HCT116 (cell line): ENCODE measurements around the gene NHSL2. TPM values are rescaled to one million over a fixed set of nuclear protein-coding genes. Genes with fewer than 3 reads are reported as not detected.

ENCODE experiments used
- ATAC-seq: fragments of 200-7000 bp; cut with Tn5 transposase; 2 replicates; pipeline ENCODE4 v1.9.1; 2020; ENCODE audit warnings: mild to moderate bottlenecking, moderate library complexity
- BruUV-seq: library from RNA; stranded (reverse); fragments of 400-500 nt; replicated peaks from 2 replicates; lab custom pipeline; 2021; lab: Mats Ljungman, UMichigan
- CTCF ChIA-PET: fragments of 300-600 bp; sonication (Branson Sonifier 250); formaldehyde crosslinking; loops from one replicate; lab custom pipeline; 2021; ENCODE audit warnings: antibody characterized with exemption; lab: Charles Lee
- POLR2A ChIA-PET: fragments of 300-600, 350-600 bp; sonication (Branson Sonifier 250); formaldehyde crosslinking; loops from one replicate; lab custom pipeline; 2021; ENCODE audit warnings: antibody characterized with exemption; lab: Charles Lee
- RAD21 ChIA-PET, 2 experiments: fragments of 300-600 bp; sonication (Branson Sonifier 250); formaldehyde crosslinking; loops; one replicate each; lab custom pipeline; 2023; ENCODE audit warnings: low total read pairs in 2 of 2; ENCODE audit not compliant: uncharacterized antibody in 2 of 2, unreplicated experiment in 2 of 2, low non-redundant PET in 1 of 2; lab: Charles Lee
- DNase-seq: peaks from one replicate; pipeline ENCODE4 v3.0.0-alpha.2; 2010; ENCODE audit warnings: low read depth, low spot score
- H2AFZ ChIP-seq: fragments of 200-600 bp; shearing (Covaris generic), sonication (generic); 2 replicates; pipeline ENCODE4 v1.6.1; 2017; ENCODE audit warnings: low read depth, mixed run types, mixed read lengths, antibody characterized with exemption, low read length; ENCODE audit not compliant: poor library complexity, severe bottlenecking
- H3K27ac ChIP-seq: 2 replicates; pipeline ENCODE4 v1.5.1; 2012; ENCODE audit warnings: low read depth, low read length
- H3K27me3 ChIP-seq: fragments of 200-600 bp; sonication (generic); 2 replicates; pipeline ENCODE4 v1.6.1; 2016; ENCODE audit warnings: mixed run types, low read length, mixed read lengths; ENCODE audit not compliant: insufficient read depth
- H3K36me3 ChIP-seq, 2 experiments: fragments of 200-500 bp in 1 of 2; fragments of 200-600 bp in 1 of 2; sonication (Bioruptor generic) in 1 of 2; sonication (generic) in 1 of 2; 2 replicates each; pipeline versions ENCODE4 v1.5.1 to v1.6.1; 2014 to 2016; ENCODE audit warnings: low read length in 2 of 2, inconsistent platforms in 1 of 2, mixed read lengths in 1 of 2, mixed run types in 1 of 2; ENCODE audit not compliant: insufficient read depth in 2 of 2, control insufficient read depth in 1 of 2
- H3K4me1 ChIP-seq, 2 experiments: fragments of 200-600 bp in 1 of 2; sonication (generic) in 1 of 2; 2 replicates each; pipeline versions ENCODE4 v1.5.1 to v1.6.1; 2012 to 2017; ENCODE audit warnings: low read length in 2 of 2, inconsistent platforms in 1 of 2, mild to moderate bottlenecking in 1 of 2, mixed read lengths in 1 of 2, mixed run types in 1 of 2, moderate library complexity in 1 of 2; ENCODE audit not compliant: insufficient read depth in 2 of 2, control insufficient read depth in 1 of 2
- H3K4me2 ChIP-seq: fragments of 200-600 bp; sonication (generic); 2 replicates; pipeline ENCODE4 v1.6.1; 2017; ENCODE audit warnings: mixed run types, low read length, mixed read lengths
- H3K4me3 ChIP-seq, 2 experiments: fragments of 200-600 bp in 1 of 2; sonication (generic) in 1 of 2; replicated peaks in 1 of 2; 2 replicates each; pipeline ENCODE4 v1.5.1; 2011 to 2016; ENCODE audit warnings: low read length in 2 of 2, control low read depth in 1 of 2, low read depth in 1 of 2, mild to moderate bottlenecking in 1 of 2, mixed read lengths in 1 of 2, mixed run types in 1 of 2
- H3K79me2 ChIP-seq: fragments of 200-600 bp; sonication (generic); 2 replicates; pipeline ENCODE4 v1.6.1; 2017; ENCODE audit warnings: mild to moderate bottlenecking, mixed run types, low read length, moderate library complexity, mixed read lengths; ENCODE audit not compliant: insufficient read depth
- H3K9ac ChIP-seq: fragments of 200-600 bp; sonication (generic); 2 replicates; pipeline ENCODE4 v1.6.1; 2016; ENCODE audit warnings: low read length, mixed read lengths
- H3K9me2 ChIP-seq: fragments of 200-600 bp; sonication (generic), shearing (Covaris generic); 2 replicates; pipeline ENCODE4 v1.6.1; 2017; ENCODE audit warnings: mixed run types, mild to moderate bottlenecking, moderate library complexity; ENCODE audit not compliant: insufficient read depth
- H3K9me3 ChIP-seq, 2 experiments: fragments of 200-500 bp in 1 of 2; fragments of 200-600 bp in 1 of 2; sonication (Bioruptor generic) in 1 of 2; sonication (generic) in 1 of 2; 2 replicates each; pipeline ENCODE4 v1.6.1; 2014 to 2017; ENCODE audit warnings: low read length in 2 of 2, mixed read lengths in 2 of 2, inconsistent platforms in 1 of 2, low read depth in 1 of 2, mild to moderate bottlenecking in 1 of 2, mixed run types in 1 of 2, moderate library complexity in 1 of 2; ENCODE audit not compliant: control insufficient read depth in 1 of 2, insufficient read depth in 1 of 2
- H4K20me1 ChIP-seq: fragments of 200-600 bp; sonication (generic), shearing (Covaris generic); 2 replicates; pipeline ENCODE4 v1.6.1; 2017; ENCODE audit warnings: mixed run types, mild to moderate bottlenecking, moderate library complexity; ENCODE audit not compliant: insufficient read depth
- CEBPB ChIP-seq: IDR thresholded peaks from 2 replicates; pipeline ENCODE4 v1.6.1; 2012; ENCODE audit warnings: low read depth
- EGR1 ChIP-seq: IDR thresholded peaks from 2 replicates; pipeline ENCODE4 v1.6.1; 2012; ENCODE audit warnings: low read depth
- FOSL1 ChIP-seq: IDR thresholded peaks from 2 replicates; pipeline ENCODE4 v1.6.1; 2012; ENCODE audit warnings: low read depth
- JUND ChIP-seq: IDR thresholded peaks from 2 replicates; pipeline ENCODE4 v1.6.1; 2012
- POLR2A ChIP-seq: IDR thresholded peaks from 2 replicates; pipeline ENCODE4 v1.7.0; 2011; ENCODE audit warnings: borderline replicate concordance; ENCODE audit not compliant: insufficient read depth, insufficient read length; ENCODE audit errors: extremely low read depth
- SRF ChIP-seq: IDR thresholded peaks from 2 replicates; pipeline ENCODE4 v1.6.1; 2012; ENCODE audit warnings: low read depth
- YY1 ChIP-seq: IDR thresholded peaks from 2 replicates; pipeline ENCODE4 v1.6.1; 2011; ENCODE audit warnings: low read length, low read depth, moderate library complexity, mild to moderate bottlenecking; ENCODE audit not compliant: insufficient replicate concordance; ENCODE audit errors: extremely low read depth
- ZFX ChIP-seq: fragments of 450-650 bp; IDR thresholded peaks from 2 replicates; pipeline ENCODE4 v1.6.1; 2017
- intact Hi-C: fragments of 100-400 bp; cut with micrococcal nuclease; formaldehyde crosslinking; loops from 2 replicates; pipeline ENCODE4 v1.10.0; 2022
- total RNA-seq: library from RNA; stranded (reverse); gene quantifications from one replicate; pipeline ENCODE4 v1.2.1, GENCODE V29; 2021; ENCODE audit not compliant: unreplicated experiment
- TF ChIP-seq, protein P1 (sequence below): IDR thresholded peaks from 2 replicates; pipeline ENCODE4 v1.6.1; 2012
- TF ChIP-seq, protein P2 (sequence below): IDR thresholded peaks from 2 replicates; pipeline ENCODE4 v1.6.1; 2012
- TF ChIP-seq, protein P3 (sequence below), 3 experiments: fragments of 200-600 bp in 1 of 3; sonication (generic) in 1 of 3; IDR thresholded peaks in 2 of 3; conservative IDR thresholded peaks in 1 of 3; 2 replicates each; pipeline ENCODE4 v1.5.1; 2012 to 2017; ENCODE audit warnings: low read depth in 2 of 3, low read length in 2 of 3, antibody characterized with exemption in 1 of 3, borderline replicate concordance in 1 of 3, control low read depth in 1 of 3, mild to moderate bottlenecking in 1 of 3, mixed read lengths in 1 of 3, mixed run types in 1 of 3, moderate library complexity in 1 of 3; ENCODE audit not compliant: insufficient read depth in 1 of 3
- TF ChIP-seq, protein P4 (sequence below): IDR thresholded peaks from 2 replicates; pipeline ENCODE4 v1.6.1; 2012; ENCODE audit warnings: low read depth

The NHSL2 gene
- total RNA-seq, 1 experiment from 2014 or later, result 0.22 TPM

DNA sequence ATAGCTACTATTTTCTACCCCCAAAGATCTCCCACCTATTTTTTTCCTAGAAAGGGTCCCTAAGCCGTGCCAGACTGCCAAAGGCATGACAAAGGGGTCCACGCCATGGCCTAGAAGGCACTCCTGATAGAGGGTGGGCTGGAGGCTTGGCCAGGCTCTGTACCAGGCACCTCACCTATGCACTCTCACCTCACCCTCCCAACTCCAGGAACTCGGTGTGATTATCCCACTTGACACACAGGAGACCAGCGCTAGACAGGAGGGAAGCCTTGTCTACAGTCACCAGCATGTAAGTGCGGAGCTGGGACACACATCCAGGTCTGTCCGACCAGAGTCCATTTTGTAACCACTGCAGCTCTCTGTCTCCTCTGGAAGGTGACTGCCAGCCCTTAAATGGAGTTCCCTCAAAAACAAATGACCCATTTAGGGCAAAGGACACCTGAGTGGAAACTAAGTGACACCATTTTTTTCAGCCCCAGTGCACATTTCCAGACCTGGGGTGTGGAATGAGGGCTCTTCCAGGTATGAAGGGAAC, 114.7 kb downstream of the NHSL2 start:
- ChIA-PET CTCF (no interaction called here), RAD21 (no interaction called here), POLR2A (no interaction called here)
- intact Hi-C loops, result no loop called here
- Histone ChIP-seq H2AFZ (no peak overlapping the region), H3K4me3 (no peak overlapping the region), H4K20me1 (no peaks in the 10 kb centered on the region), H3K79me2 (no peaks in the 10 kb centered on the region), H3K4me1 (peaks cover 8 to 11% of the 10 kb centered on the region in 2 experiments), H3K27me3 (no peaks in the 10 kb centered on the region), H3K27ac (no peak overlapping the region), H3K9me3 (no peaks in the 10 kb centered on the region), H3K9ac (no peak overlapping the region), H3K36me3 (no peaks in the 10 kb centered on the region), H3K9me2 (no peaks in the 10 kb centered on the region), H3K4me2 (no peak overlapping the region)
- TF ChIP-seq, protein P1, sequence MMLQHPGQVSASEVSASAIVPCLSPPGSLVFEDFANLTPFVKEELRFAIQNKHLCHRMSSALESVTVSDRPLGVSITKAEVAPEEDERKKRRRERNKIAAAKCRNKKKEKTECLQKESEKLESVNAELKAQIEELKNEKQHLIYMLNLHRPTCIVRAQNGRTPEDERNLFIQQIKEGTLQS, result no peak
- no peak for TF ChIP-seq EGR1
- TF ChIP-seq JUND, result no peak
- TF ChIP-seq, protein P2, sequence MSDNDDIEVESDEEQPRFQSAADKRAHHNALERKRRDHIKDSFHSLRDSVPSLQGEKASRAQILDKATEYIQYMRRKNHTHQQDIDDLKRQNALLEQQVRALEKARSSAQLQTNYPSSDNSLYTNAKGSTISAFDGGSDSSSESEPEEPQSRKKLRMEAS, result no peak
- no peak for TF ChIP-seq YY1
- no peak for TF ChIP-seq POLR2A
- no peak for TF ChIP-seq SRF
- TF ChIP-seq CEBPB, result no peak
- TF ChIP-seq, protein P3, sequence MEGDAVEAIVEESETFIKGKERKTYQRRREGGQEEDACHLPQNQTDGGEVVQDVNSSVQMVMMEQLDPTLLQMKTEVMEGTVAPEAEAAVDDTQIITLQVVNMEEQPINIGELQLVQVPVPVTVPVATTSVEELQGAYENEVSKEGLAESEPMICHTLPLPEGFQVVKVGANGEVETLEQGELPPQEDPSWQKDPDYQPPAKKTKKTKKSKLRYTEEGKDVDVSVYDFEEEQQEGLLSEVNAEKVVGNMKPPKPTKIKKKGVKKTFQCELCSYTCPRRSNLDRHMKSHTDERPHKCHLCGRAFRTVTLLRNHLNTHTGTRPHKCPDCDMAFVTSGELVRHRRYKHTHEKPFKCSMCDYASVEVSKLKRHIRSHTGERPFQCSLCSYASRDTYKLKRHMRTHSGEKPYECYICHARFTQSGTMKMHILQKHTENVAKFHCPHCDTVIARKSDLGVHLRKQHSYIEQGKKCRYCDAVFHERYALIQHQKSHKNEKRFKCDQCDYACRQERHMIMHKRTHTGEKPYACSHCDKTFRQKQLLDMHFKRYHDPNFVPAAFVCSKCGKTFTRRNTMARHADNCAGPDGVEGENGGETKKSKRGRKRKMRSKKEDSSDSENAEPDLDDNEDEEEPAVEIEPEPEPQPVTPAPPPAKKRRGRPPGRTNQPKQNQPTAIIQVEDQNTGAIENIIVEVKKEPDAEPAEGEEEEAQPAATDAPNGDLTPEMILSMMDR (IDR thresholded peaks at IDR 0.05 in 2 of 3, conservative IDR thresholded peaks at IDR 0.05 in 1 of 3; ENCODE audit: borderline replicate concordance in 1 of 3, insufficient read depth in 1 of 3, low read depth in 2 of 3, low read length in 2 of 3), result no peak
- TF ChIP-seq FOSL1, result no peak
- TF ChIP-seq ZFX, result no peak
- TF ChIP-seq, protein P4, sequence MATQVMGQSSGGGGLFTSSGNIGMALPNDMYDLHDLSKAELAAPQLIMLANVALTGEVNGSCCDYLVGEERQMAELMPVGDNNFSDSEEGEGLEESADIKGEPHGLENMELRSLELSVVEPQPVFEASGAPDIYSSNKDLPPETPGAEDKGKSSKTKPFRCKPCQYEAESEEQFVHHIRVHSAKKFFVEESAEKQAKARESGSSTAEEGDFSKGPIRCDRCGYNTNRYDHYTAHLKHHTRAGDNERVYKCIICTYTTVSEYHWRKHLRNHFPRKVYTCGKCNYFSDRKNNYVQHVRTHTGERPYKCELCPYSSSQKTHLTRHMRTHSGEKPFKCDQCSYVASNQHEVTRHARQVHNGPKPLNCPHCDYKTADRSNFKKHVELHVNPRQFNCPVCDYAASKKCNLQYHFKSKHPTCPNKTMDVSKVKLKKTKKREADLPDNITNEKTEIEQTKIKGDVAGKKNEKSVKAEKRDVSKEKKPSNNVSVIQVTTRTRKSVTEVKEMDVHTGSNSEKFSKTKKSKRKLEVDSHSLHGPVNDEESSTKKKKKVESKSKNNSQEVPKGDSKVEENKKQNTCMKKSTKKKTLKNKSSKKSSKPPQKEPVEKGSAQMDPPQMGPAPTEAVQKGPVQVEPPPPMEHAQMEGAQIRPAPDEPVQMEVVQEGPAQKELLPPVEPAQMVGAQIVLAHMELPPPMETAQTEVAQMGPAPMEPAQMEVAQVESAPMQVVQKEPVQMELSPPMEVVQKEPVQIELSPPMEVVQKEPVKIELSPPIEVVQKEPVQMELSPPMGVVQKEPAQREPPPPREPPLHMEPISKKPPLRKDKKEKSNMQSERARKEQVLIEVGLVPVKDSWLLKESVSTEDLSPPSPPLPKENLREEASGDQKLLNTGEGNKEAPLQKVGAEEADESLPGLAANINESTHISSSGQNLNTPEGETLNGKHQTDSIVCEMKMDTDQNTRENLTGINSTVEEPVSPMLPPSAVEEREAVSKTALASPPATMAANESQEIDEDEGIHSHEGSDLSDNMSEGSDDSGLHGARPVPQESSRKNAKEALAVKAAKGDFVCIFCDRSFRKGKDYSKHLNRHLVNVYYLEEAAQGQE, result no peak
- ATAC-seq (no peak), DNase-seq (no peak)
- BruUV-seq, result no TSS peak
